HepG2 (cell line): ENCODE results near the gene CNOT1. TPM values are rescaled to one million over a fixed set of nuclear protein-coding genes. Genes with fewer than 3 reads are reported as not detected.
A peak's percentile ranks its signal among the peaks of the same experiment; 100 is the strongest.

Experiments used
- CEBPB ChIP-seq: IDR thresholded peaks from 2 replicates; pipeline ENCODE4 v1.6.1; 2011; ENCODE audit warnings: low read depth, low read length, improper control_type of control experiment, borderline replicate concordance
- ESRRA ChIP-seq: sonication (generic); formaldehyde crosslinking; IDR thresholded peaks from 2 replicates; pipeline ENCODE4 v1.5.1; 2020; ENCODE audit warnings: mild to moderate bottlenecking, low read depth, missing genetic modification reagents
- FOXM1 ChIP-seq: sonication (generic); formaldehyde crosslinking; IDR thresholded peaks from 2 replicates; pipeline ENCODE4 v1.5.0; 2020; ENCODE audit warnings: missing genetic modification reagents
- GPBP1L1 ChIP-seq: sonication (generic); formaldehyde crosslinking; IDR thresholded peaks from 2 replicates; pipeline ENCODE4 v1.5.0; 2020; ENCODE audit warnings: mild to moderate bottlenecking, missing genetic modification reagents
- HBP1 ChIP-seq: IDR thresholded peaks from 2 replicates; pipeline ENCODE4 v1.6.1; 2016; ENCODE audit warnings: low read depth, control low read depth
- HOXA9 ChIP-seq: sonication (generic); formaldehyde crosslinking; IDR thresholded peaks from 2 replicates; pipeline ENCODE4 v1.8.1; 2022; ENCODE audit warnings: missing genetic modification reagents, mild to moderate bottlenecking, moderate library complexity, borderline replicate concordance
- KLF9 ChIP-seq: IDR thresholded peaks from 2 replicates; pipeline ENCODE4 v1.6.1; 2016; ENCODE audit warnings: low read depth
- MATR3 ChIP-seq: sonication (generic); formaldehyde crosslinking; IDR thresholded peaks from 2 replicates; pipeline ENCODE4 v1.4.0; 2020; ENCODE audit warnings: missing genetic modification reagents
- NKX3-1 ChIP-seq: sonication (generic); formaldehyde crosslinking; IDR thresholded peaks from 2 replicates; pipeline ENCODE4 v1.5.0; 2020; ENCODE audit warnings: missing genetic modification reagents
- RBFOX2 ChIP-seq: fragments of 200-400 bp; formaldehyde crosslinking; IDR thresholded peaks from 2 replicates; pipeline ENCODE4 v1.6.1; 2017; ENCODE audit warnings: low read depth, mild to moderate bottlenecking, low read length
- RFXANK ChIP-seq: IDR thresholded peaks from 2 replicates; pipeline ENCODE4 v1.6.1; 2016
- SRSF1 ChIP-seq: fragments of 200-400 bp; formaldehyde crosslinking; optimal IDR thresholded peaks from 2 replicates; pipeline ENCODE3; 2017; ENCODE audit warnings: mild to moderate bottlenecking, low read depth, low read length, moderate library complexity
- TOE1 ChIP-seq: sonication (generic); formaldehyde crosslinking; IDR thresholded peaks from 2 replicates; pipeline ENCODE4 v1.4.0; 2020; ENCODE audit warnings: mild to moderate bottlenecking, missing genetic modification reagents
- ZC3H13 ChIP-seq: sonication (generic); formaldehyde crosslinking; IDR thresholded peaks from 2 replicates; pipeline ENCODE4 v1.8.1; 2023; ENCODE audit warnings: mild to moderate bottlenecking, missing genetic modification reagents, moderate library complexity
- ZFP62 ChIP-seq: sonication (generic); formaldehyde crosslinking; IDR thresholded peaks from 2 replicates; pipeline ENCODE4 v1.4.0; 2020; ENCODE audit warnings: missing genetic modification reagents
- ZKSCAN8 ChIP-seq: IDR thresholded peaks from 2 replicates; pipeline ENCODE4 v1.6.1; 2016; ENCODE audit warnings: borderline replicate concordance, missing genetic modification reagents, missing compliant biosample characterization
- ZNF142 ChIP-seq: sonication (generic); formaldehyde crosslinking; IDR thresholded peaks from 2 replicates; pipeline ENCODE4 v1.4.0; 2020; ENCODE audit warnings: missing genetic modification reagents
- ZNF382 ChIP-seq: sonication (generic); formaldehyde crosslinking; IDR thresholded peaks from 2 replicates; pipeline ENCODE4 v1.5.0; 2020; ENCODE audit warnings: missing genetic modification reagents, mild to moderate bottlenecking, borderline replicate concordance
- ZNF451 ChIP-seq: sonication (generic); formaldehyde crosslinking; IDR thresholded peaks from 2 replicates; pipeline ENCODE4 v1.5.0; 2020; ENCODE audit warnings: mild to moderate bottlenecking, missing genetic modification reagents
- ZNF563 ChIP-seq: sonication (generic); formaldehyde crosslinking; IDR thresholded peaks from 2 replicates; pipeline ENCODE4 v1.8.0; 2022; ENCODE audit warnings: mild to moderate bottlenecking, moderate library complexity, missing genetic modification reagents
- ZNF572 ChIP-seq: sonication (generic); formaldehyde crosslinking; IDR thresholded peaks from 2 replicates; pipeline ENCODE4 v1.5.1; 2020; ENCODE audit warnings: mild to moderate bottlenecking, missing genetic modification reagents
- ZNF644 ChIP-seq: IDR thresholded peaks from 2 replicates; pipeline ENCODE4 v1.6.1; 2016; ENCODE audit warnings: low read depth
- polyA plus RNA-seq, 8 experiments: library from polyadenylated mRNA; depleted of rRNA in 3 of 8; stranded (reverse) in 7 of 8; unstranded in 1 of 8; fragments of >200 nt; fragmentation: Illumina TruSeq in 4 of 8; extraction: Trizol in 4 of 8; gene quantifications; 2 replicates each; pipeline versions ENCODE4 v1.2.1 to v1.2.3, GENCODE V29; 2011 to 2016; ENCODE audit warnings: low read depth in 4 of 8, missing spikeins in 1 of 8, mixed read lengths in 1 of 8; ENCODE audit not compliant: insufficient read depth in 1 of 8
- total RNA-seq, 5 experiments: library from RNA; depleted of rRNA; stranded (reverse); fragments of >200 nt; fragmentation: Illumina TruSeq; extraction: Trizol; gene quantifications; 2 replicates each; pipeline ENCODE4 v1.2.3, GENCODE V29; 2016; ENCODE audit warnings: low read depth in 1 of 5

The CNOT1 gene
- total and polyA plus RNA-seq, 2 of the 13 experiments (the other 11 are each of a cell fraction or from before 2014, with no cell fraction given), result 188 to 232 TPM

- peak; percentile 91 for TF ChIP-seq ZNF142 (CRISPR knock-in tag)
- TF ChIP-seq ZNF644 (CRISPR knock-in tag), result no peak
- peak; percentile 97 for TF ChIP-seq ZNF563
- peak; percentile 91 for TF ChIP-seq HBP1 (CRISPR knock-in tag)
- TF ChIP-seq ZNF451 (CRISPR knock-in tag), result peak; percentile 97
- TF ChIP-seq ZFP62, result 0 out of 2 replicates have a peak, but pooled peaks have one; percentile 25
- TF ChIP-seq ZKSCAN8 (CRISPR knock-in tag), result peak; percentile 34; the same call in 1 of the 2 replicates
- no peak; the same call in 1 of the 2 replicates for TF ChIP-seq ESRRA
- peak; percentile 78; the same call in 1 of the 2 replicates for TF ChIP-seq ZC3H13 (CRISPR knock-in tag)
- peak; percentile 82 for TF ChIP-seq HOXA9 (CRISPR knock-in tag)
- no peak for TF ChIP-seq FOXM1 (CRISPR knock-in tag)
- no peak for TF ChIP-seq GPBP1L1 (CRISPR knock-in tag)
- no peak for TF ChIP-seq KLF9 (CRISPR knock-in tag)
- TF ChIP-seq MATR3 (CRISPR knock-in tag), result no peak
- no peak for TF ChIP-seq CEBPB
- peak; percentile 94 for TF ChIP-seq RBFOX2
- TF ChIP-seq NKX3-1 (CRISPR knock-in tag), result peak; percentile 93
- no peak for TF ChIP-seq TOE1
- no peak for TF ChIP-seq SRSF1
- TF ChIP-seq ZNF382 (CRISPR knock-in tag), result no peak
- no peak for TF ChIP-seq ZNF572
- peak; percentile 67; the same call in 1 of the 2 replicates for TF ChIP-seq RFXANK (CRISPR knock-in tag)
Observed at GRCh38 chr16:58515125-58515870, 114.3 kb downstream of the CNOT1 start, which contains the start of gene SETD6 (continued).
